MM.1S (cell line): ENCODE results near the gene SYK.

Experiments used
- DNase-seq: peaks from one replicate; pipeline ENCODE4 v3.0.0-alpha.2; 2015
- H2AFZ ChIP-seq: fragments of 300-600 bp; sonication (generic); 2 replicates; pipeline ENCODE4 v1.6.0; 2016; ENCODE audit warnings: antibody characterized with exemption, low read length
- H3F3A ChIP-seq: fragments of 300-600 bp; sonication (generic); 2 replicates; pipeline ENCODE4 v1.6.1; 2016; ENCODE audit warnings: mild to moderate bottlenecking, antibody characterized with exemption, low read length, moderate library complexity, mixed read lengths; ENCODE audit not compliant: insufficient read depth
- H3K27ac ChIP-seq: fragments of 300-600 bp; sonication (generic); 2 replicates; pipeline ENCODE4 v1.5.1; 2016; ENCODE audit warnings: mild to moderate bottlenecking, low read length
- H3K27me3 ChIP-seq: fragments of 300-600 bp; sonication (generic); replicated peaks from 2 replicates; pipeline ENCODE4 v1.6.0; 2016; ENCODE audit warnings: low read length; ENCODE audit not compliant: insufficient read depth
- H3K36me3 ChIP-seq: fragments of 300-600 bp; sonication (generic); replicated peaks from 2 replicates; pipeline ENCODE4 v1.6.1; 2016; ENCODE audit warnings: mild to moderate bottlenecking, low read length, mixed read lengths; ENCODE audit not compliant: insufficient read depth
- H3K4me1 ChIP-seq: fragments of 300-600 bp; sonication (generic); 2 replicates; pipeline ENCODE4 v1.6.1; 2016; ENCODE audit warnings: low read length, mixed read lengths
- H3K4me2 ChIP-seq: fragments of 300-600 bp; sonication (generic); 2 replicates; pipeline ENCODE4 v1.6.0; 2016; ENCODE audit warnings: low read depth, low read length
- H3K4me3 ChIP-seq: fragments of 300-600 bp; sonication (generic); 2 replicates; pipeline ENCODE4 v1.5.1; 2016; ENCODE audit warnings: low read length, mixed read lengths
- H3K79me2 ChIP-seq: fragments of 300-600 bp; sonication (generic); 2 replicates; pipeline ENCODE4 v1.6.1; 2016; ENCODE audit warnings: mixed run types, low read length, mixed read lengths
- H3K9ac ChIP-seq: fragments of 300-600 bp; sonication (generic); 2 replicates; pipeline ENCODE4 v1.6.1; 2016; ENCODE audit warnings: low read length, mixed read lengths
- H3K9me2 ChIP-seq: fragments of 300-600 bp; sonication (generic); replicated peaks from 2 replicates; pipeline ENCODE4 v1.6.1; 2016; ENCODE audit warnings: mild to moderate bottlenecking, low read length, mixed read lengths; ENCODE audit not compliant: insufficient read depth
- H3K9me3 ChIP-seq: fragments of 300-600 bp; sonication (generic); replicated peaks from 2 replicates; pipeline ENCODE4 v1.6.1; 2016; ENCODE audit warnings: mild to moderate bottlenecking, low read length, mixed read lengths; ENCODE audit not compliant: insufficient read depth
- H4K20me1 ChIP-seq: fragments of 300-600 bp; sonication (generic); 2 replicates; pipeline ENCODE4 v1.6.1; 2016; ENCODE audit warnings: mild to moderate bottlenecking, low read length, moderate library complexity, mixed read lengths; ENCODE audit not compliant: insufficient read depth
- EZH2 ChIP-seq: fragments of 300-600 bp; sonication (generic); optimal IDR thresholded peaks from 2 replicates; pipeline ENCODE3; 2017; ENCODE audit warnings: low read depth, mild to moderate bottlenecking, antibody characterized with exemption, low read length, mixed read lengths
- EZH2phosphoT487 ChIP-seq: fragments of 300-600 bp; sonication (generic); IDR thresholded peaks from 2 replicates; pipeline ENCODE4 v1.6.1; 2018; ENCODE audit warnings: antibody characterized with exemption, low read length
- TF ChIP-seq, protein P1 (sequence below): fragments of 300-600 bp; sonication (generic); IDR thresholded peaks from 2 replicates; pipeline ENCODE4 v1.5.1; 2016; ENCODE audit warnings: antibody characterized with exemption, low read length, mixed read lengths

SYK gene

DNA sequence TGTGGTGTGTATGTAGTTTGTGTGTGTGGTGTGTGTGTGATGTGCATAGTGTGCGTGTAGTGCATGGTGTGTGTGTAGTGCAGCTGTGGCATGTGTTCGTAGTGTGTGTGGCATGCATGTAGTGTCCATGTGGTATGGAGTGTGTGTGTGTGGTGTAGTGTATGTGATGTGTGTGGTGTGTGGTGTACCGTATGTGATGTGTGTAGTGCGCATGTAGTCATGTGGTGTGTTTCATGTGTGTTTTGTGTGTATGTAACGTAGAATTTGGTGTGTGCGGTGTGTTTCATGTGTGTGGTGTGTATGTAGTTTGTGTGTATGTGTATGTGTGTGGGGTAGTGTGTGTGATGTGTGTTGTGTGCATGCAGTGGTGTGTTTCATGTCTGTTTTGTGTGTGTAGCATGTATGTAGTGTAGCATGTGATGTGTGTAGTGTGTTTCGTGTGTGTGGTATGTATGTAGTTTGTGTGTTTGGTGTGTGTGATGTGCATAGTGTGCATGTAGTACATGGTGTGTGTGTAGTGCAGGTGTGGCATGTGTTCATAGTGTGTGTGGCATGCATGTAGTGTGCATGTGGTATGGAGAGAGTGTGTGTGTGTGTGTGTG lies 40.7 kb downstream of the SYK start:
- H3K9ac ChIP-seq: no peak overlapping the region

DNA sequence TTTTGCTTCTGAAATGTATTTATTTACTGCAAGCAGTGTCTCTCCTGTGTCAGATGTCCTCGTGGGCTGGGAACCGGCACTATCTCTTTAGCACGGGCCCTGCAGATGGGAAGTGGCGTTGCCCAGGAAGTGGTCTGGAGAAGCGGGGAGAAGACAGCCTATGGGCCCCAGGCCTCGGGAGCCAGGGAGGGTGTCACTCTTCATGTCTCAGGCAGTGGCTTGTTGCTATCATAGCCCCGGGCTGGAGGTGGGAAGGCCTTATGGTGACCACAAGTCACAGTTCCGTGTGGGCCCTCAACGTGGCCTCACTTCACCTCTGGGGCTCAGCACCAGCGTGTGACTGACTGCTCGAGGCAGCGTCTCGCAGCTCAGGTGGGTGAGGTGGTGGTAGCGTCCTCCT lies 41.4 kb downstream of the SYK start:
- H3K27me3 ChIP-seq: no peaks in the 10 kb centered on the region
- H3K9me3 ChIP-seq: no peaks in the 10 kb centered on the region
- DNase-seq: no peak
- no peak overlapping the region for H3K4me3 ChIP-seq
- H2AFZ ChIP-seq: no peak overlapping the region
- H3K4me2 ChIP-seq: no peak overlapping the region
- H3K9me2 ChIP-seq: no peaks in the 10 kb centered on the region
- H4K20me1 ChIP-seq: no peaks in the 10 kb centered on the region
- no peak overlapping the region for H3K27ac ChIP-seq
- peaks cover 17% of the 10 kb centered on the region for H3K4me1 ChIP-seq
- H3K36me3 ChIP-seq: no peaks in the 10 kb centered on the region
- no peak overlapping the region for H3K9ac ChIP-seq
- peaks cover 6% of the 10 kb centered on the region; the same call in 1 of the 2 replicates for H3F3A ChIP-seq
- peaks cover 10% of the 10 kb centered on the region for H3K79me2 ChIP-seq
- no peak for TF ChIP-seq EZH2phosphoT487
- TF ChIP-seq, protein P1, sequence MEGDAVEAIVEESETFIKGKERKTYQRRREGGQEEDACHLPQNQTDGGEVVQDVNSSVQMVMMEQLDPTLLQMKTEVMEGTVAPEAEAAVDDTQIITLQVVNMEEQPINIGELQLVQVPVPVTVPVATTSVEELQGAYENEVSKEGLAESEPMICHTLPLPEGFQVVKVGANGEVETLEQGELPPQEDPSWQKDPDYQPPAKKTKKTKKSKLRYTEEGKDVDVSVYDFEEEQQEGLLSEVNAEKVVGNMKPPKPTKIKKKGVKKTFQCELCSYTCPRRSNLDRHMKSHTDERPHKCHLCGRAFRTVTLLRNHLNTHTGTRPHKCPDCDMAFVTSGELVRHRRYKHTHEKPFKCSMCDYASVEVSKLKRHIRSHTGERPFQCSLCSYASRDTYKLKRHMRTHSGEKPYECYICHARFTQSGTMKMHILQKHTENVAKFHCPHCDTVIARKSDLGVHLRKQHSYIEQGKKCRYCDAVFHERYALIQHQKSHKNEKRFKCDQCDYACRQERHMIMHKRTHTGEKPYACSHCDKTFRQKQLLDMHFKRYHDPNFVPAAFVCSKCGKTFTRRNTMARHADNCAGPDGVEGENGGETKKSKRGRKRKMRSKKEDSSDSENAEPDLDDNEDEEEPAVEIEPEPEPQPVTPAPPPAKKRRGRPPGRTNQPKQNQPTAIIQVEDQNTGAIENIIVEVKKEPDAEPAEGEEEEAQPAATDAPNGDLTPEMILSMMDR: no peak
- no peak for TF ChIP-seq EZH2

More for the DNA sequence above, 40.7 kb downstream of the SYK start:
- Histone ChIP-seq H3F3A (peaks cover 6% of the 10 kb centered on the region; the same call in 1 of the 2 replicates), H3K4me1 (peaks cover 24% of the 10 kb centered on the region), H3K27ac (no peak overlapping the region), H3K4me3 (no peak overlapping the region), H3K9me3 (no peaks in the 10 kb centered on the region), H4K20me1 (no peaks in the 10 kb centered on the region), H3K4me2 (no peak overlapping the region), H3K9me2 (no peaks in the 10 kb centered on the region), H3K79me2 (peaks cover 10% of the 10 kb centered on the region), H2AFZ (no peak overlapping the region), H3K27me3 (no peaks in the 10 kb centered on the region), H3K36me3 (no peaks in the 10 kb centered on the region)
- TF ChIP-seq, protein P1: no peak
- no peak for TF ChIP-seq EZH2phosphoT487
- no peak for TF ChIP-seq EZH2
- no peak for DNase-seq

DNA sequence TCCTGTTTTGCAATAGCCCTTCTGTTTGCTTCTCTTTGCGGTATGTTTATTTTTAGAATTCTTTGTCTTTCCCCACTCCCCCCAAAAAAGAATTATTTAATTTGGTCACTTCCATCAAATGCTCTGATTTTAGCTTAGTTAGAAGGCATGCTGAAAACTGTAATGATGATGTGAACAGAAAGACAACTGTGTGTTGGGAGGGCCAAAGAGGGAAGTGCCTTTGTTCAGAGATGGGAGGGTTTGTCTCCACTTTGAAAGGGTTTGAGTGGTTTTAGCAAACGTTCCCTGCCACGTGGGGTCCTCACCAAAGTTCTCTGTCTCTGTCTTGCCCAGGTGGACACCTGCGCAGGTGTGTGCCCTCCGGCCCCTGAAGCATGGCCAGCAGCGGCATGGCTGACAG lies 41.9 kb downstream of the SYK start:
- Histone ChIP-seq H3K79me2 (peaks cover 10% of the 10 kb centered on the region), H4K20me1 (no peaks in the 10 kb centered on the region), H3K9me2 (no peaks in the 10 kb centered on the region), H3K27me3 (no peaks in the 10 kb centered on the region), H3K4me3 (no peak overlapping the region), H3K9me3 (no peaks in the 10 kb centered on the region), H3K36me3 (no peaks in the 10 kb centered on the region), H3K27ac (no peak overlapping the region), H3K4me2 (no peak overlapping the region), H3F3A (peaks cover 2% of the 10 kb centered on the region; the same call in 1 of the 2 replicates), H2AFZ (no peak overlapping the region), H3K9ac (no peak overlapping the region), H3K4me1 (peaks cover 12% of the 10 kb centered on the region)
- TF ChIP-seq EZH2phosphoT487: no peak
- no peak for TF ChIP-seq EZH2
- TF ChIP-seq, protein P1: no peak
- DNase-seq: no peak
